Activated CD4-positive, alpha-beta T cell treated with anti-CD3 and anti-CD28 coated beads for 1 hour (primary cell): ENCODE data around the gene STAT5B.
"Not testable (repeated sequence)": the region's sequence is repeated elsewhere in the genome, so short reads cannot be mapped to it uniquely, and the experiment has no call there.

ENCODE experiments used
- DNase-seq: peaks from one replicate; pipeline ENCODE4 v3.0.0-alpha.2; 2020

Gene STAT5B

DNA sequence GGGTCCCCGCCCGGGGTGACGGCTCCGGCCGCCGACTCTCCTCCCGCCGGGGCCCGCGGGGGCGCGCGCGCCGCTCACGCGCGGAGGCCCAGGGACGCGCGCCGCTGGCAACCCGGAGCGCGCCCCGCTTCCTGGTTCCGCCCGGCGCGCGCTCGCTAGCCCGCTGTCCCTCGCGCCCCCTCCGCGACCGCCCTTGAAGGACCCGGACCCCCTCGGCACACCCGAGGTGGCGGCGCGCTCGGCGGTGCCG, at the start of gene STAT5B:
TSS of gene STAT5B (minus strand) at position 33 of the 250 bp plus-strand sequence. CDS start 44,264 bp downstream, outside the sequence.
- DNase-seq: peak; percentile 46

DNA sequence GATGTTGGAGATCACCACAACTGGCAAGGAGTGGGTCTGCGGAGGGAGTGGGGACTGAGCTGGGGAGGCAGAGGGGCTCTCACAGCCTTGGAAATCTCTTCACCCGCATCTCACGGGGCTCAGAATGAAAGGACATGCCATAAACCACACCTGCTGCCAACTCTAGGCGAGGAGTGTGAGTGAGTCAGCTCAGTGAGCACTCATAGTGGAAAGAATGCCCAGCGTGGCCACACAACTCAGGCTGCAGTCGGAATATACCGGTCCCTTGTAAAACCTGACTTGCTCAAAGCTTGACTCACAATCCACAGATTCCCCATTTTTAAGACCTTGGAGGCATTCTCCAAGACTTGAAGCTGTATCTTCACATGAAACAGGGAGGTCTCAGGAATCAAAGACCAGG, 48.8 kb upstream of the STAT5B start:
- DNase-seq: no peak

DNA sequence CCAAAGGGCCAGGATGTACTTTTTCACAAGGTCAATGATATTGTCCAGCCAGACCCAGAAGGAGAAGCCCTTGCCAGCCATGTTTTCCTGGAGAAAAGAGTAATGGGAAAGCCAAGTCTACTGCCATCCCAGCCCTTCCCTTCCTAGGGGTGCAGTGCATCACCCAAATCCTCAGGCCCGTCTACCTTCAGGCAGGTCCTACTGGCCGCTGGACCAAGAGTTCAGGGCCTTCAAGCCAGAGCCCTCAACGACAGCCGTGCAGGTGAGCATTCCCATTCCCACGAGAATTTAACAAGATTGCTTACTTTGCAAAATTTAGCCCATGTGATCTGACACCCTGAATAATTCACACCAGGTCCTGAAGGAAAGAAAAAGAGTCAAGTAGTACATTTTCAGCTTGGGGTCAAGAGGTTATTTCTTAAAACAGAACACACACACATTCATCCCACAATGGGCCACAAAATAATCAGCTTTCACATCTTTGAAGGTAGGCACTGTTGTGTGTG, 47.1 kb upstream of the STAT5B start:
- DNase-seq: no peak

DNA sequence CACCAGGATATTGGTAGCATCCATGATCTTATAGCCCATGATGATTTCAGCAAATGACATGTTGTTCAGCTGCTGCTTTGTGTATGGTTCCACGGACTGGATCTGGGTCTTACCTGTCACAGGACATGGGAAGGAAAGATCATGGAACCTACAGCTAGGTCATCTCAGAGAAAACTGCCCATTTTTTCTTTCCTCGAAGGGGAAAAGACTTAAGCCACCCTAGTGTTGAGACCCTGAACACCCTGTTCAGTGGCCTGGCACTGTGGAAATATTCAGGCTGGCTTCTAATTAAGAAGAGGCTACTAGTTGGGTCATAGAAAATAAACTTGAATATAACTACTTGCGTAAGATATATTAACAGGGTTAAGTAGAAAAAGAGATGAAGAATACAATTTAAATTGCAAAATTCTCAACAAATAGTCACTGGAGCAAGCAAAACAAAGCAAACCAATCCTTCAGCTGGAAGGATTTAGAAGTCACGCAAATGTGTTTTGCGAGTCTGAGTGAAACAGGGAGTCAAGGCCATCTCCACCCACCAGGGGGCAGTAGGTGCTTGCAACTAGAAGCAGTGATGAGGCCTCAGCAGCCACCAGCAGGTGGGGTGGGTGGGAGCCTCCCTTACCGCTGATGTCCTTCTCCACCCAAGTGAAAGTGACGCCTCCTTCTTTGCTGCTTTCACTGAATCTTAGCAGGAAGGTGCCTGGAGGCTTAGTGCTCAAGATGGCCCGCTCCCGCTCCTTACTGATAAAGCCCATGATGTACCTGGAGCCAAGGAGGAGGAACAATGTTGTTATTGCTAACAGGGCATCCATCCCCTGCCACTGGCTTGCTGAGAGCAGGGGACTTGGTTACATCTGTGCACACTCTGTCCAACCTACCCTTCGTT, 46.4 kb upstream of the STAT5B start:
- peak; percentile 90 for DNase-seq

DNA sequence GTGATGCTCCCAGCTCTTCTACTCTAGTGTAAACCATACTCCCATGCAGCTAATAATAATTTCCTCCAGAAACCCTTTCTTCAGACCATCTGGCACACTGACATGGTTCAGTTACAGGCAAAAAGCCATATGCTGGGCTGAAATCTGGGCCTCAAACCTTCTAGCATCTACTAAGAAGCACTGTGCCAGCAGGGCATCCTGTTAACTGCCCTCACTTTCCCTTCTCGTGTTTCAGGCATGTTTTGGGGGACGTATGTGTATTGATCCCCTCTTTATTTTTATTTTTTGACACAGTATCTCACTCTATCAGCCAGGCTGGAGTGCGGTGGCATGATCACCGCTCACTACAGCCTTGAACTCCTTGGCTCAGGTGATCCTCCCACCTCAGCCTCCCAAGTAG, 45.4 kb upstream of the STAT5B start:
- DNase-seq: no peak

DNA sequence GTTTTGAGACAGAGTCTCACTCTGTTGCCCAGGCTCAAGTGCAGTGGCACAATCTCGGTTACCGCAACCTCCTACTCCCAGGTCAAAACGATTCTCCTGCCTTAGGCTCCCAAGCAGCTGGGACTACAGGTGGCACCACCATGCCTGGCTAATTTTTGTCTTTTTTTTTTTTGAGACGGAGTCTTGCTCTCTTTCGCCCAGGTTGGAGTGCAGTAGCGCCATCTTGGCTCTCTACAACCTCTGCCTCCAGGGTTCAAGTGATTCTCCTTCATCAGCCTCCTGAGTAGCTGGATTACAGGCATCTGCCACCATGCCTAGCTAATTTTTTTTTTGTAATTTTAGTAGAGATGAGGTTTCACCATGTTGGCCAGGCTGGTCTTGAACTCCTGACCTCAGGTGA, 41.8 kb upstream of the STAT5B start:
- DNase-seq: not testable (repeated sequence)

DNA sequence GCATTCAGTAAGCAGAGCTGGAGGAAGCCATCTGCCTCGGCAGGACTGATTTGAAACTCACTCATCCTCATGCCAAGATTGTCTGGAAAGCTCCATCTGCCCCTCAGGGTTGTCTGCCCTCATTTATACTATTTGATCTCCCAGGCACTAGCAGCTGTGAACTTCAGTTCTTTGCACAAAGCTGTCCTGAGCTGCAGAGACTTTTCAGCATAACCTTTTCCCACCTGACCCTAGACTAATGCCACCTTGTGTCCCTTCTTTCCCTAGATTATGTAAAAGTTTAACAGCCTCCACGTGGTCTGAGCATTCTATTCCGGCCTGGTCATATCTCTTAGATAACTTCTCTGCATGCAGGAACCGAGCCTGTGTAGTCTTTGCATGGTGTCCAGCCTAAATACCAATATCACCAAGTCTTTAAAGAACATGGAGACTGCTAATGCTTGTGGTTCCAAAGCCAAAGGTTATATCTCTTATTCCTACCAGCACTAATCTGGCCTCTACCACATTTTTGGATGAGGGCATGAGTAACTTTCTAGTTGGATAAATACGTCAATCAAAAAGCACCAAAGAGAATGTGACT, 41.2 kb upstream of the STAT5B start:
- no peak for DNase-seq

DNA sequence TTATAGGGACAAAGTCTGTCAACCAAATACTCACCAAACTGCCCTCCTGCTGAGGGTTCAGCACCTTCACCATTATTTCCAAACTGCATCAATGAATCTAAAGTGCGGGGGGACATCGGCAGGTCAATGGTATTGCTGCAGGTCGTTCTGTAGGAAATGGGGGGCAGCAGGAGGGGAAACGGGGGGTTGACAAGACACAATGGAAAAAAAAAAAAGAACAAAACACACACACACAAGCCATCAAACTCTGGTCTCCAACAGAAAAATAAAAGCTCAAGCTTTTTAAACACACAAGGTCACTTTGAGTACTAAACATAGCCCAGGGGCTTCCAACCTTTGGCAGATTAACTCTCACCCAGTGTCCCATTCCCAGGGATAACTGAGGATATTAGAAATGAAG, 40.6 kb upstream of the STAT5B start:
- DNase-seq: no peak

DNA sequence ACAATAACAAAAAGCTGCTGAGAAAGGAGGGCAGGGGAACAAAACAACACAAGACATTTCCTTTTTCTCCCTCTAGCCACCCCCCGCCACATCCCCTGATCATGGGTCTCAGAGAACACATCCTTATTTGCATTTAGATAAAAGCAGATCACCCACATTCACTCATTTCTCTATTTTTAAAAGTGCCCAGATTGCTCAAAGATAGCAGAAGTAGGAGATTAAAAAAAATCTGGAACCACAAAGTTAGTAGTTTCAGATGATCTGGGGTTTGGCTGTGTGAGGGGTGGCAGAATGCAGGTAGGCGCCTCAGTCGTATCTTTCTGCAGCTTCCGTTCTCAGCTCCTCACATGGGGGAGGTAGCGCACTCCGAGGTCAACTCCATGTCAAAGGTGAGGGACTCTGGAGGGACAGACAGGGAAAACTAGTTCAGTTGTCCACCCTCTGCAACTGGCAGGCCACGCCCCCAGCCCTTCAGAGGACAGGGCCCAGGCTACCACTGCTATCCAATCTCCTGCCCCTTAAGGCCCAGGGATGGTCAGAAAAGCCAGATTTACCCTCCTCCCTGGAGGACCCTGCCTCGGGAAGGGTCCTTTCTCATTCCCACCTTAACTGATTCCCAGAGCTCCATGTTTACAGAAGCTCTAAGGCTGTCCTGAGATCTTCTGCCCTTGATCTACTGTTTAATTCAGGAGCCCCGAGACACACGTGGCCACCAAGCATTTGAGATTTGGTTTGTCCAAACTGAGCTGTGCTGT, 39.4 kb upstream of the STAT5B start:
- no peak for DNase-seq

DNA sequence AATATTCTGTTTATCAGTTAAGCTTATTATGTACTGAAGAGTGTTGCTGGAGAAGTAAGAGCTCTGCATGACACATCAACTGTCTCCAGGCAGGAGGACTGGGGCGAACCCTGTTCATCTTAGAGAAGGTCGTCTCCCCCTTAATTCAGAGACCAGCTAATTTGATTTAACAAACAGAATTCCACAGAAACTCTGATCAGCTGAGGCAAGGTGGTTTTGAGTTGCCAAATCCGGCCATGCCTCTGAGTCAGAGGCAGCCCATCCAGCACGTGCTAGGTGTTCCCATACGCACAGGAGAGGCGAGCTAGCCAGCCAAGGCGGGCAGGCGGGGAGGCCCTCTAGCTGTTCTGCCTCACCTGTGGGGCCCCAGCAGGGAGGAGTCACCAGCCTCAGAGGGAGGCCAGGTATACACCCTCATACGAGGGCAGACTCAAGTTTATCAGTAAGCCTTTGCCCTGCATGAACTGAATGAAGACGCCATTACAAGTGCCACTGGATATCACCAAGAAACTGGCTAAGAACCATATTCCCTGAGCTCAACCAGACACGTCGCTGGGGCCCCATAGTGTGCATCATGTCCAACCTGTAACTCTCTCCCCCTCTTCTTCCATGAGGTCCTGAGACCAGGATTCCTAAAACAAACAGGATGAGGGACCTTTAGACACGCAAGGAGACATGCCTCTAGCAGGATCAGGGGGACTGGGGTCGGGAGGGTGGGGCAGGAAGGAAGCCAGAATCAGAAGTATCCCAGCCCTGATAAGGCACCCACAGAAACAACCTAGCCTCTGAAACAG, 37.8 kb upstream of the STAT5B start:
- DNase-seq: no peak

DNA sequence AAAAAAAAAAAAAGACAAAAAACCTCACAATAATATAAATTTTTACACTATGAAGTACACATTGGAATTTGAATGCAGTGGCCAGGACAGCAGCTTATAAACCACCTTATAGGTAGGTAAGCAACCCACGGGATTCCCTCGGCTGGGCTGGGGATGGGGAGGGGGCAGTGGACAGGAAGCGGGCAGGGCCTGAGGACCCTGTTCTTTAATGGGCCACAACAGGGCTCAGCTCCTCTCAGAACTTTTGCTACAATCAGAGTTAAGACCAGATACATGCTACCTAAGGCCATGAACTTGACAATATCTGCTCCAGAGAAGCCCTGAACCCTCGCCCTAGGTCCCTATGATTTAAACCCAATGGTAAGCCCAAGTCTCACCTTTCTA, 37.2 kb upstream of the STAT5B start:
- DNase-seq: no peak

DNA sequence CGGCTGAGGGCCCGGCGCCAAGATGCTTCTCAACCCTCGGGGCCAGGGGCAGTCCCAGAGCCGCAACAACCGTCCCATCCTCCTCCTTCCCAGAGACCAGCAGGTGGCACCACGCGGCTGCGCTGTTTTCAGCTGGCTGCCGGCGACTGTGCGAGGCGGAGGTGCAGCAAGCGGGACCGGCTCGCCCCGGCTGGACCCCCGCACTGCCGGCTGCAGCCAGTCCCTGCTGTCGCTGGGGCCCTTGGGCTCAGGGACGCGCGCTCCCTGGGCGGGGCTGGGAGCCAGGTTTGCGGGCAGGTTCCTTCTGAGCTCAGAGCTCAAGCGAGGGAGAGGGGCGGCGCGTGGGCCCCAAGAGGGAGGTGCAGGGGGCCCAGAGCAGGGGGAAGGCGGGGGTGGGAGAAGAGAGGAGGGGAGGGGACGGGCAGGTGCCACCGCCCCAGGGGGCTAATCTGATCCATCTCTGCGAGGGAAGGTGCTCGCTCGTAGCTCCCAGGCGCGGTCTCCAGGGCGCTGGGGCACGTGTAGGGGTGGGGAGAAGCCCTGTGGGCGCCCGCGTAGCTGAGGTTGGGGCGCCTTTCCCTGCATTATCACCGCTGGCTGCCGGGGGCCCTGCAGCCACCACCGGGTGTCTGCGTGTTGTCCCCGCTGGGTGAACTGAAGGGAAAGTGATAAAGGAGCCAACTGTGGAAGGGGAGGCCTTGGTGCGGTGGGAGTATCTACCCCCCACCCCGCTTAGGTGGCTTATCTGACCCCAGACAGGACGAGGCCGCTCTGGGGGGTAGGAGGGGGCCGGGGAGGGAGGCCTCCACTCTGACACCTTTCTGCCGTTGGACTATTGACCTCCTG, 36.3 kb upstream of the STAT5B start:
- peak; percentile 66 for DNase-seq

DNA sequence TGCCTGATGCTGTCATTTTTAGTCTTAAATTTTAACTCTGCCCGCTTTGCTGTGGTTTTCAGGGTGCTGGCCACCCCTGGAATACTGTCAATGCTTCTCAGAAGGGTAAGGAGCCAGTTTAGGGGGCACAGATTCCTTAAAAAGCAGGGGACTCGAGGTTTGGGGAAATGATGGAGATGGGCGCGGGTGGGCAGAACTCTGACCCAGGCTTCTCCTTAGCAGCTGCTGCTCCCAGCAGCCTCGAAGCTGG, 35.8 kb upstream of the STAT5B start:
- DNase-seq: no peak

DNA sequence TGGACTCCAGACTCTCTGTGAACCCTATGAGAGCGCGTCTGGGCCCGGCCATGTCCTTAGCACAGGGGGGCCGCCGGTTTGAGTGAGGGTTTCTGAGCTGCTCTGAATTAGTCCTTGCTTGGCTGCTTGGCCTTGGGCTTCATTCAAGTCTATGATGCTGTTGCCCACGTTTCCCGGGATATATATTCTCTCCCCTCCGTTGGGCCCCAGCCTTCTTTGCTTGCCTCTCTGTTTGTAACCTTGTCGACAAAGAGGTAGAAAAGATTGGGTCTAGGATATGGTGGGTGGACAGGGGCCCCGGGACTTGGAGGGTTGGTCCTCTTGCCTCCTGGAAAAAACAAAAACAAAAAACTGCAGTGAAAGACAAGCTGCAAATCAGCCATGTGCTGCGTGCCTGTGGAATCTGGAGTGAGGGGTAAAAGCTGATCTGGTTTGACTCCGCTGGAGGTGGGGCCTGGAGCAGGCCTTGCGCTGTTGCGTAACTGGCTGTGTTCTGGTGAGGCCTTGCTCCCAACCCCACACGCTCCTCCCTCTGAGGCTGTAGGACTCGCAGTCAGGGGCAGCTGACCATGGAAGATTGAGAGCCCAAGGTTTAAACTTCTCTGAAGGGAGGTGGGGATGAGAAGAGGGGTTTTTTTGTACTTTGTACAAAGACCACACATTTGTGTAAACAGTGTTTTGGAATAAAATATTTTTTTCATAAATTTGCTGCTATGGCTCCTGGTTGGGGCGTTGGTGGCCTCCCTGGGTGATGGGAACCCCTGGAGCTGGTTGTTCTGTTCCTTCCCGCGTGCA, 35.2 kb upstream of the STAT5B start:
- DNase-seq: no peak

DNA sequence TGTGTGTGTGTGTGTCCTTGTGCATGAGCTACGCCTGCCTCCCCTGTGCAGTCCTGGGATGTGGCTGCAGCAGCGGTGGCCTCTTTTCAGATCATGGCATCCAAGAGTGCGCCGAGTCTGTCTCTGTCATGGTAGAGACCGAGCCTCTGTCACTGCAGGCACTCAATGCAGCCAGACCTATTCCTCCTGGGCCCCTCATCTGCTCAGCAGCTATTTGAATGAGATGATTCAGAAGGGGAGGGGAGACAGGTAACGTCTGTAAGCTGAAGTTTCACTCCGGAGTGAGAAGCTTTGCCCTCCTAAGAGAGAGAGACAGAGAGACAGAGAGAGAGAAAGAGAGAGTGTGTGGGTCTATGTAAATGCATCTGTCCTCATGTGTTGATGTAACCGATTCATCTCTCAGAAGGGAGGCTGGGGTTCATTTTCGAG, 34.6 kb upstream of the STAT5B start:
- no peak for DNase-seq

DNA sequence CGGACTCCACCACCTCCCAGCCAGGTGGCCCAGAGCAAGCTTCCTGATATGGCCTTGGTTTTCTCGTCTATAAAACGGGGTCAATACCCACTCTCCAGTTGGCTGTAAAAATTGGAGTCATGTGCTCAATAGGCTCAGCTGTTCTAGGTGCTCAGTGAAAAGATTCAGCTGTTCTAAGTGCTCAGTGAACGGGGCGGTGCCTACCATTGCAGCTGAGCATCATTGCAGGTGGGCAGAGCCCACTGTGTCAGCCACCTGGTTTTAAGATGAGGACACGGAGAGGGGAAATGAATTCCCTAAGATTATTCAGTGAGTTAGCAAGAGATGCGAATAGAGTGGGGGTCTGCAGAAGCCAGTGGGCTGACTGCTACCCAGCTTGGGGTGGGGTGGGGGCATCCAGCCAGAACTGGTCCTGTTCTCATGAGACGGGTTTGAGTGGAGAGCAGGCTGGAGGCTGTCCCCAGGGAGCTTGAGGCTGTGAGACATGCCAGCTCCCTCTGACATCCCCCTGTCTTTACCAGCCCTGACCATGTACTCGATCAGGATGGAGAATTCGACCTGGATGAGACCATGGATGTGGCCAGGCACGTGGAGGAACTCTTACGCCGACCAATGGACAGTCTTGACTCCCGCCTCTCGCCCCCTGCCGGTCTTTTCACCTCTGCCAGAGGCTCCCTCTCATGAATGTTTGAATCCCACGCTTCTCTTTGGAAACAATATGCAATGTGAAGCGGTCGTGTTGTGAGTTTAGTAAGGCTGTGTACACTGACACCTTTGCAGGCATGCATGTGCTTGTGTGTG, 34.0 kb upstream of the STAT5B start:
- DNase-seq: no peak

DNA sequence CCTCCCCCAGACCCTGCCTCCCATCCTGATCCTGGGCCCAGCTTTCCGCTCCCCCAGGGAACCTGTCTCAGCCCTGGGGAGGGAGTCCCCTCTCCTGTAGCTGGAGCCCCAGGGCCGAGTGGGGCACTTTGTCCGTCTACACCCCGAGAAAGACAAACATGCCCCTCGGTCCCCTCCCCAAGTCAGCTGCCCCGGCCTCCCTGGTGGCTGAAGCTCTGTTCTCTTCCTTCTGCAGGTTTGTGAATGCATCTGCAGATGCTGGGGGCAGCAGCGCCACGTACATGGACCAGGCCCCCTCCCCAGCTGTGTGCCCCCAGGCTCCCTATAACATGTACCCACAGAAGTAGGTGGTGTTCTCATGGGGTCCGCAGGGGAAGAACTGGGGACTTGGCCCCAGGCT, 33.0 kb upstream of the STAT5B start:
- DNase-seq: no peak

DNA sequence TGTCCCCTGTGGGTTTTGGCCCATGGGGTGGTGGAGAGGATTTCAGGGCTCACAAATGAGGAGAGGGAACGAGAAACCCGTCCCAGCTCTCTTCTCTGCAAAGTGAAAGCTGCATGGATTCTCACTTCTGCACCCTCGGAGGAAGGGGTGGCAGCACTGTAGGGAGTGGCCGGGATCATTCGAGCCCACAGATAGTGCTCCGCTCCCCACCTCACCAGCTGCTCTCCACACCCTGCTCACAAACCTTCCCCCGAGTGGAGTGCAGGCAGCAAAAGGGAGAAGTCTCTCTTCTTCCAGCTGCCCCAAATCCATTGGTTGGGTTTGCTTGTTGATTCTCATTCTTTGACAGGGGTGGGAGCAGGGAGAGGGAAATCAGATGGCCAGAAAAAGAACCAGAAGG, 32.3 kb upstream of the STAT5B start:
- no peak for DNase-seq

DNA sequence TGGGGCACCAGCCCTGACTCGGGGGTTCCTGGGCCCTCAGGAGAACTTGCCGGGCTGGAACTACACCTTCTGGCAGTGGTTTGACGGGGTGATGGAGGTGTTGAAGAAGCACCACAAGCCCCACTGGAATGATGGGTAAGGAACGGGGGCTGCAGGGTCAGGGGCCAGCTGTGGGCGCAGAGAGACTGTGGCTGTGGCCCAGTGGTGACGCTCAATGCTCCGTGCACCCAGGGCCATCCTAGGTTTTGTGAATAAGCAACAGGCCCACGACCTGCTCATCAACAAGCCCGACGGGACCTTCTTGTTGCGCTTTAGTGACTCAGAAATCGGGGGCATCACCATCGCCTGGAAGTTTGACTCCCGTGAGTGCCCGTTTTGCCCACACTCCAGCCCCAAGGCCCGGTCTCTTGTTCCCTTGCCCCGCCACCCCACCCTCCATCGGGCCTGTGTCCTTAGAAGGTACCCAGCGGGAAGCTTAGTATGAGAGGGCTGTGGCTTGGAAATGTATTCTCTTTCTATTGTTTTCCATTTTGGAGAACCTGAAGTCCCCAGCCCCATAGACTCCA, 31.3 kb upstream of the STAT5B start:
- DNase-seq: no peak

DNA sequence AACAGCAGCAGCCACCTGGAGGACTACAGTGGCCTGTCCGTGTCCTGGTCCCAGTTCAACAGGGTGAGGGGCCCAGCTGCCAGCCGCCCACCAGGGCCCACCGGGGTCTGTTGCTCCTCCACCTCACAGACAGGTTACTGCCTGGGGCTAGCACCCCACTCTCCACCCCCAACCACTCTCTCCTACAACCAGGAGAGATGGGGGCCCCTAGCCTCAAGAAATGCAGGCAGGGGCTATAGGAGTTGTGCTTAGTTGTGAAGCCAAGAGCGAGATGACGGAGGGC, 30.1 kb upstream of the STAT5B start:
- no peak for DNase-seq
